Muscle layer of colon (tissue), 2 donors: ENCODE measurements around the gene NR1I2.

Source experiments
- H3K27ac ChIP-seq: one replicate; pipeline ENCODE4 v1.7.0; 2013; ENCODE audit warnings: low read depth, mild to moderate bottlenecking, low read length, moderate library complexity
- H3K27me3 ChIP-seq, 2 donors: one replicate each; pipeline ENCODE4 v1.7.0; 2013; ENCODE audit warnings: low read length in 2 of 2, mild to moderate bottlenecking in 2 of 2; ENCODE audit not compliant: insufficient read depth in 2 of 2, control insufficient read depth in 1 of 2
- H3K36me3 ChIP-seq: one replicate; pipeline ENCODE4 v1.7.0; 2013; ENCODE audit warnings: mild to moderate bottlenecking, low read length; ENCODE audit not compliant: insufficient read depth
- H3K4me1 ChIP-seq: one replicate; pipeline ENCODE4 v1.7.0; 2013; ENCODE audit warnings: mild to moderate bottlenecking, low read length; ENCODE audit not compliant: insufficient read depth
- H3K4me3 ChIP-seq, 2 donors: one replicate each; pipeline ENCODE4 v1.7.0; 2013; ENCODE audit warnings: low read length in 2 of 2, low read depth in 1 of 2, mild to moderate bottlenecking in 1 of 2, moderate library complexity in 1 of 2
- H3K9ac ChIP-seq: one replicate; pipeline ENCODE4 v1.7.0; 2013; ENCODE audit warnings: low read length
- H3K9me3 ChIP-seq: one replicate; pipeline ENCODE4 v1.7.0; 2013; ENCODE audit warnings: mild to moderate bottlenecking, low read length
- donor health status: abdominal sarcoma.
- donor health status: Adenocarcinoma of cecum.

NR1I2 gene

DNA sequence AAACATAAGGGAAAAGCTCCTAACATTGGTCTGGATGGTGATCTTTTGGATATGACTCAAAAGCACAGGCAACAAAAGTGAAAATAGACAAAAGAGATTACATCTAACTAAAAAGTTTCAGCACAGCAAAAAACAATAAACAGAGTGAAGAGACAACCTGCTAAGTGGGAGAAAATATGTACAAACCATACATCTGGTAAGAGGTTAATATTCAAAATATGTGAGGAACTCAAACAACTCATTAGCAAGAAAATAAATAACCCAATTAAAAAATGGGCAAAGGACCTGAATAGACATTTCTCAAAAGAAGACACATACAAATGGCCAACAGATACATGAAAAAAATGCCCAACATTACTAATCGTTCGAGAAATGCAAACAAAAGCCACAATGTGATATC is 19.0 kb upstream of the NR1I2 start:
- H3K9ac ChIP-seq: no peak overlapping the region

DNA sequence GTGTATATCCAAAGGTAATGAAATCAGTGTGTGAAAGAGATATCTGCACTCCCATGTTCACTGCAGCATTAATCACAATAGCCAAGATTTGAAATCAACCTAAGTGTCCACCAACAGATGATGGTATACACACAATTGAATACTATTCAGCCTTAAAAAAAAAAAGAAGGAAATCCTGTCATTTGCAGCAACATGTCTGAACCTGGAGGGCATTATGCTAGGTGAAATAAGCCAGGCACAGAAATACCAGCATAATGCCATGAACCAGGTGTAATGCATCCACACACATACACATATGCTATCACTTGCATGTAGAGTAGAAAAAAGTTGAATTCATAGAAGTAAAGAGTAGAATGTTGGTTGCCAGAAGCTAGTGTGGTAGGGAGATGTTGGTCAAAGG is 18.4 kb upstream of the NR1I2 start:
- Histone ChIP-seq H3K9me3 (no peaks in the 10 kb centered on the region), H3K36me3 (no peaks in the 10 kb centered on the region), H3K27ac (no peak overlapping the region), H3K27me3 (no peaks in the 10 kb centered on the region), H3K9ac (no peak overlapping the region), H3K4me3 (no peak overlapping the region), H3K4me1 (no peaks in the 10 kb centered on the region)

More for the DNA sequence above, 19.0 kb upstream of the NR1I2 start:
- Histone ChIP-seq H3K27ac (no peak overlapping the region), H3K4me3 (no peak overlapping the region), H3K4me1 (no peaks in the 10 kb centered on the region), H3K9me3 (no peaks in the 10 kb centered on the region), H3K27me3 (no peaks in the 10 kb centered on the region), H3K36me3 (no peaks in the 10 kb centered on the region)

DNA sequence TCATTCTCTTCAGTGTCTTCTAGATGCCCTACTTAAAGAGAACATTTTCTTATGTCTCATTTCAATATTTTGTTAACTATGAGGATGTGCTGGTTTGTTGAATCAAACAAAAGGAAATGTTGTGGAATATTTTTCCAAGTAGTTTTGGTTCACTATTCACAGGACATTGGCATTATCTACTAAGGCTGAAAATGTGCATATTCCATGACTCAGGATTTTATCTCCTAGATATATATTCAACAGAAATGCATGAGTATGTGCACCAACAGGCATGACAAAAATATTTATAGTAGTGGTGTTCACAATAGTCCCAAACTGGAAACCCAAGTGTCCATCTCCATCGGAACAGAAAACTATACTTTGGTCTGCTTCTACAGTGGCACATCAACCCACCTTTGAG is 16.7 kb upstream of the NR1I2 start:
- Histone ChIP-seq H3K9me3 (no peaks in the 10 kb centered on the region), H3K4me1 (no peaks in the 10 kb centered on the region), H3K27me3 (no peaks in the 10 kb centered on the region), H3K9ac (no peak overlapping the region), H3K27ac (no peak overlapping the region), H3K4me3 (no peak overlapping the region), H3K36me3 (no peaks in the 10 kb centered on the region)

DNA sequence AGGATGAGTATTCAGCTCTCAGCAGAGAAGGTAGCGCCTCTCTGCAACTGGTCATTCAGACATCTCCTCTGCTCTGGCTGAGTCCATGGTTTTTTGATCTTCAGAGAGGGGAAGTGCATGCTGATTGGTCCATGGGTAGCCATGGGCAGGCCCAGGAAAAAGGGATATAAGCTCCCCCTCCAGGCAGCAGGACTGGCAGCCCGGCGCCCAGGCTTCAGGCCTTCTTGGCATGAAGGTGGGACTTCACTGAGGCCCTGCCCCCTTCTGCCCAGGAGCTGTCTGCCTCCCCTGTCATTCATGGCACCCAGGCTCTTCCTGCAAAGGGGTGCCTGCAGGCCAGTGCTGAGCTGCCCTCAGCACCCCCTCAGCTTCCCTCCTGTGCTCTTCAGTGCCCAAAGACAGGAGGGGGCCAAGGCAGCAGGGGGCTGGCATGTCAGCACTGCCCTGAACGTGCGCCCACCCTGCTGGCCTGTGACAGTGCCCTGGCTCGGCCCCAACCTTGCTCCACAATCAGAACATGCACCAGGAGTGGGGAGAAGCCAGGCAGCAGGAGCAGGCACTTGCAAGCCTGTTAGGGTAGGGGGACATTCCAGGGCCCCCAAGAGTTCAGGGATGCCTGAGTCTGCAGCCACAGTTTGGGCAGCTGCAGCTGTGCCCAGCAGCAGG is 13.8 kb upstream of the NR1I2 start:
- Histone ChIP-seq H3K27ac (no peak overlapping the region), H3K9me3 (no peaks in the 10 kb centered on the region), H3K4me1 (no peaks in the 10 kb centered on the region), H3K36me3 (no peaks in the 10 kb centered on the region), H3K27me3 (no peaks in the 10 kb centered on the region), H3K4me3 (no peak overlapping the region), H3K9ac (no peak overlapping the region)

DNA sequence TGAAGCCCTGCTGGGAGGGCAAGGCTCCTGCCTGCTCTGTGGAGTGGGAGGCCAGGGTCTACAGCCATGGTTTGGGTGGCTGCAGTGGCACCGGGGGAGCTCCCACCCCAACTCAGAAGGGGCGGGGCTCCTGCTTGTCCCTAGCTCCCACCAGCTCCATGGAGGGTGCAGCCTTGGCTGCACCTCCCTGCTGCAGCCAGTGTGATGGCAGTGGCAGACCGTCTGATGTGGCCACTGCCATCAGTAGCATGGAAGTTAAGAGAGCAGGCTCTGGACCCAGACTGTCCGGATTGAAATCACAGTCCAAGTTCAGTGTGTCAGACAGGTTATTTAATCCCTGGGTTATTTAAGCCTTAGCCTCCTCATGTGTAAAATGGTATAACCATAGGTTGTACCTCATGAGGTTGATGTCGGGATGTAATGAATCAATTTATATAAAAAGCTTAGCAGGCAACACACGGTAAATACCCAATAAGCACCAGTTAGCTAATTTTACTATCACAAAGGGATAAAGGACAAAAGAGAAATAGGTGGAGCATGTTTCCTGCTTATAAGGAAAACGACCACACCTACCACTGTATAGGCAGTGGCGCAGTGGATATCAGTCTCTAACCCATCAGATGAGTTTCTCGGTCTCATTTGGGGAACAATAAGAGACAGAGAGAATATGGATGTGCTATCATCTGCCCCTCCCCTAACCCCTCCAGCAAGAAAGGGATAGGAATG is 13.1 kb upstream of the NR1I2 start:
- no peak overlapping the region for H3K27ac ChIP-seq
- no peaks in the 10 kb centered on the region for H3K4me1 ChIP-seq
- no peak overlapping the region for H3K9ac ChIP-seq
- H3K27me3 ChIP-seq: no peaks in the 10 kb centered on the region
- H3K9me3 ChIP-seq: no peaks in the 10 kb centered on the region
- no peak overlapping the region for H3K4me3 ChIP-seq
- no peaks in the 10 kb centered on the region for H3K36me3 ChIP-seq

DNA sequence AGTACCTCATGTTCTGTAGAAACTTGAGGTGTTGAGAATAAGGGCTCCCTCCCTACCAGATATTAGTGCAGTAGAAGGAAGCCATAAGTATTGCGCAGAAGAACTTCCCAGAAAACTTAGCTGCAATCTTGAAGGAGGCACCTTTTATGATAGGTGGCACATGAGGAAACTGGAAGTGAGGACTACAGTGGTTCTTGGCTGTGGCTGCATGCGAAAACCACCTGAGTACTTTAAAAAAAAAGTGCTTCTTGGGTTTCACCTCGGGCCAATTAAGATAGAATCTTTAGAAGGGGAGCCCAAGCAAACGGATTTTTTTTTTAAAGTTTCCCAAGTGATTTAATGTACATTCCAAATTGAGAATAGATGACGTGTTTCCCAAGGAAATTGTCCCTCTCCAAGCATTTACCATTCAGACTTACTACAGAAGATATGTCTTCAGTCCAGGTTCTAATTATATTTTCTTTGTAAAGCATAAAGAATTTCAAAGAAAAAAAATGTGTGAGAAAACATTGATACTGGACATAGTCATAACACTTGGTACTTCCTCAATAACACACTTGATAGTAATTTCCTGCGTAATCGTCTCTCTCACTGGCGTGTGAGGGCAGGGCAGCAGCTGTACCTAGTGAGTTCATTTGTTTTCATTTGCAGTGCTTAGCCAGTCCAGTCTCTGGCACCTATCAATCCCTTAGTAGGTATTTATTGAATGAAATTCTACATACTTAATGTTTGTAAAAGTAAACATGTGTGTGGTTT is 12.3 kb upstream of the NR1I2 start:
- H3K4me3 ChIP-seq: no peak overlapping the region
- H3K36me3 ChIP-seq: no peaks in the 10 kb centered on the region
- H3K27me3 ChIP-seq: no peaks in the 10 kb centered on the region
- H3K27ac ChIP-seq: no peak overlapping the region
- no peak overlapping the region for H3K9ac ChIP-seq
- no peaks in the 10 kb centered on the region for H3K4me1 ChIP-seq
- H3K9me3 ChIP-seq: no peaks in the 10 kb centered on the region

DNA sequence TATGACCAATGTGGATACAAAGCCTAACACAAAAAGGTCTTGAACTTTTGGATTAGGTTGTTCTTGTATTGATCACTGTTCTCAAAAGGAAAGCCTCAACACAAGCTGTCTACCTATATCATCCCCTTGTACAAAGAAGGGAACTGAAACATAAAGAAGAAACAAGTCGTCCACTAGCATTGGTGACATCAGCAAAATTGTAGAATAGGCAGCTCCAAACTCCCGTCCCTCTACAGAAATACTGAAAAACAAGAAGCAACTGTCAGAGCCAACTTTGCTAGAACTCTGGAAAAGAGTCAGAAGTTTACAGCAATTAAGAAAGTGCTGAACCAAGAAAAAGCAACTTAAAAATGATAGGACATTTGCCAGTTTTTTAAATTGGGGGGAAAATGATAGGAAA is 7.5 kb upstream of the NR1I2 start:
- no peaks in the 10 kb centered on the region for H3K27me3 ChIP-seq
- H3K9me3 ChIP-seq: no peaks in the 10 kb centered on the region
- H3K27ac ChIP-seq: no peak overlapping the region
- no peaks in the 10 kb centered on the region for H3K4me1 ChIP-seq
- no peak overlapping the region for H3K9ac ChIP-seq
- no peak overlapping the region for H3K4me3 ChIP-seq
- H3K36me3 ChIP-seq: no peaks in the 10 kb centered on the region

DNA sequence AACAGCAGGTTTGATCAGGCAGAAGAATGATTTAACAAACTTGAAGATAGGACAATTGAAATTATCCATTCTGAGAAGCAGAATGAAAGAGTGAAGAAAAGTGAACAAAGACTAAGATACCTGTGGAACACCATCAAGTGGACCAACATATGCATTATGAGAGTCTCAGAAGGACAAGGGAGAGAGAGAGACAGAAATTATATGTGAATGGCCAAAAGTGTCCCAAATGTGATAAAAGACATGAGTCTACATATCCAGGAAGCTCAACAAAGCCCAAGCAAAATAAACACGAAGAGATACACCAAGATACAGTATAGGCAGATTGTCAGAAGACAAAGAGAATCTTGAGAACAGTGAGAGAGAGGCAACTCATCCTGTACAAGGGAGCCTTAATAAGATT is 5.6 kb upstream of the NR1I2 start:
- no peaks in the 10 kb centered on the region for H3K27me3 ChIP-seq
- H3K27ac ChIP-seq: no peak overlapping the region
- no peaks in the 10 kb centered on the region for H3K9me3 ChIP-seq
- no peaks in the 10 kb centered on the region for H3K36me3 ChIP-seq
- H3K9ac ChIP-seq: no peak overlapping the region
- no peaks in the 10 kb centered on the region for H3K4me1 ChIP-seq
- no peak overlapping the region for H3K4me3 ChIP-seq

DNA sequence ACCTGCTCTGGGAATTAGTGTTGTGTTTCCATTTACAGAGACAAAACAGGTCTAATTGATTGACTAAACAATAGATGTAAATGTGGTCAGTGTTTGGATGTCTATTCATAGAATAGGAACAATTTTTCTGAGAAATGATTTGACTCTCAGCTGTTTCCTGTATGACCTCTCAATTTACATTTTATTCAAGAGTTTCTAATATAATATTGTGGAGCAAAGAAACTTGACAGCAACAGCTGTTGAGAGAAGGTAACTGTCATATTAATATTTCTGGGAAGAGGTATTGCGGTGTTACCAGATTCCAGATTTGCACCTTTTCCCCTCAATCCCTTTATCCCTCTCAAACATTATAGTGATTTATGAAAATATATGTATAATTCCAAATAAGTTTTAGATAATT is 3.7 kb upstream of the NR1I2 start:
- H3K36me3 ChIP-seq: no peaks in the 10 kb centered on the region
- no peaks in the 10 kb centered on the region for H3K9me3 ChIP-seq
- H3K27me3 ChIP-seq: no peaks in the 10 kb centered on the region
- H3K4me1 ChIP-seq: no peaks in the 10 kb centered on the region
- H3K9ac ChIP-seq: no peak overlapping the region
- no peak overlapping the region for H3K4me3 ChIP-seq
- H3K27ac ChIP-seq: no peak overlapping the region

DNA sequence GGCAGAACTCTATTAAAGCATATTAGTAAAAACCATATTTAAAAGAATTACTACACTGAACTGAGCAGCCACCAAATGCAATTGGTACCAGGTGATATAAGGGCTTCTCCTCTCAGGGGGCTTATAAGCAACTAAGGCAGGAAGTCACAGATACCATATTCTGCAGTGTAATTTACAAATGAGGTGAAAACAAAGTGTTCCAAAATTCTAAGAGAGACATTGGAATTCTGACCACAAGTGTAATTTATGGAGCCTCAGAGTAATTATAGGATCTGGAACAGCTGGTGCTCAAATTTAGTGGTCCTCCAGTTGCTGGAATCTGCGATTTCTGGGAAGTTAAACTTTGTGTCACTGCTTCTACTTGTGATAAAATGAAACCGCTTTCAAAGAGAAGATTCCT is 3.1 kb upstream of the NR1I2 start:
- no peaks in the 10 kb centered on the region for H3K36me3 ChIP-seq
- no peaks in the 10 kb centered on the region for H3K9me3 ChIP-seq
- H3K27ac ChIP-seq: no peak overlapping the region
- H3K9ac ChIP-seq: no peak overlapping the region
- H3K4me1 ChIP-seq: no peaks in the 10 kb centered on the region
- no peak overlapping the region for H3K4me3 ChIP-seq
- H3K27me3 ChIP-seq: no peaks in the 10 kb centered on the region

DNA sequence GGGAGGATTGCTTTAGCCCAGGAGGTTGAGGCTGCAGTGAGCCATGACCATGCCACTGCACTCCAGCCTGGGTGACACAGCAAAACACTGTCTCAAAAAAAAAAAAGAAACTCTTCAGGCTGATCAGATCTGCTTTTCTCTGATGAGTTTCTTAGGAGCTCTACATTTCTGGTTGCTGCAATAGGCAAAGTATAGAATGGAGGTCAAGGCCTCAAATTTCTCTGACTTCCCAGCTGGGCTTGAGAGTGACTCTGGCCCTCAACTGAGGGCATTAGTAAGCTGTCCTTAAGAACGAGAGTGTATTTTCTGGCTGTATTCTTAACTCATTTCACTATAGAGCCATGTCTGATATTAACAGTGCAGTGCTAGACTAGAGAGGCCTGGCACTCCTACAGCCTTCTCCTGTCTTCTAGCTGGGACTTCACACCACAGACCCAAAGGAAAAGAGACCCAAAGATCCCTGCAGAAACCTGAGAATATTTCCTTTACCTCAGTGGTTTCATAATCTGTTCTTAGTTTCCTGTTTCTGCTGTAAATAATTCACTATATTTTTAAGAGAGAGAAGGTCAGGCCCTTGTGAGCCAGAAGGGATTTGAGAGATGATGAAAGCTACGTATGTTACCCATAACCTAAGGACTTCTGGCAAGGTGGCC is 2.0 kb upstream of the NR1I2 start:
- Histone ChIP-seq H3K36me3 (no peaks in the 10 kb centered on the region), H3K27me3 (no peaks in the 10 kb centered on the region), H3K9me3 (no peaks in the 10 kb centered on the region), H3K4me3 (no peak overlapping the region), H3K9ac (no peak overlapping the region), H3K4me1 (no peaks in the 10 kb centered on the region), H3K27ac (no peak overlapping the region)
